Omental fat pad (tissue), 4 donors: Measurements from ENCODE around the gene SORCS2. TPM values are rescaled to one million over a fixed set of nuclear protein-coding genes. Genes with fewer than 3 reads are reported as not detected.

Source experiments
- ATAC-seq: fragments of 150-250 bp; one replicate; pipeline ENCODE4 v1.9.1; 2016; ENCODE audit warnings: mild to moderate bottlenecking, moderate library complexity; ENCODE audit not compliant: low FRiP score
- DNase-seq: peaks from one replicate; pipeline ENCODE4 v3.0.0-alpha.2; 2019; ENCODE audit warnings: low spot score
- total RNA-seq, 4 donors: library from RNA; depleted of rRNA; stranded (reverse); fragments of >200 nt; gene quantifications; one replicate each; pipeline ENCODE4 v1.1.0, GENCODE V29; 2016
- TF ChIP-seq, protein P1 (sequence below), 3 donors: fragments of 450-650 bp; IDR thresholded peaks; one replicate each; pipeline ENCODE4 v1.5.1; 2016 to 2017; ENCODE audit warnings: antibody characterized with exemption in 3 of 3, mild to moderate bottlenecking in 3 of 3, moderate library complexity in 2 of 3

The SORCS2 gene
- total RNA-seq, 4 donors from 2014 or later, result 0.63 to 4.6 (median 1.2) TPM

GRCh38 chr4:7676398-7676922 is 484.1 kb downstream of the SORCS2 start:
- ATAC-seq, result no peak
- DNase-seq, result no peak

DNA sequence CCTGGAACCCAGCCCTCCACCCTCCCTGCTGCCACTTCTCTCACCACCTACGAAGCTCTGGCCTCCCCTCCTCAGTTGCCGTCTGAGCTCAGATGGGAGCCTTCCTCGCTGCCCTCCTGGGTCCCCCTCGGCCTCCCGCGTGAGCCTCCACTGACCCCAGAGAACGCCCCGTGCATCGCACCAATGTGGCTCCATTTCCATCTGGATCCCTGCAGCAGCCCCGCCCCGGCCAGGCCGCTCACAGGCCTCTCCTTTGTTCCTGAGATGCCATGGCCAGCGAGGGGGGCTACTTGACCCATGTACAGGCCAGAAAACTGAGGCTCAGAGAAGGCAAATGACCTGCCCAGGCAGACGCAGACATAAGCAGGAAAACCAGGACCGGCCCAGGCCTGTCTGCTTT is 484.7 kb downstream of the SORCS2 start:
- TF ChIP-seq, protein P1, sequence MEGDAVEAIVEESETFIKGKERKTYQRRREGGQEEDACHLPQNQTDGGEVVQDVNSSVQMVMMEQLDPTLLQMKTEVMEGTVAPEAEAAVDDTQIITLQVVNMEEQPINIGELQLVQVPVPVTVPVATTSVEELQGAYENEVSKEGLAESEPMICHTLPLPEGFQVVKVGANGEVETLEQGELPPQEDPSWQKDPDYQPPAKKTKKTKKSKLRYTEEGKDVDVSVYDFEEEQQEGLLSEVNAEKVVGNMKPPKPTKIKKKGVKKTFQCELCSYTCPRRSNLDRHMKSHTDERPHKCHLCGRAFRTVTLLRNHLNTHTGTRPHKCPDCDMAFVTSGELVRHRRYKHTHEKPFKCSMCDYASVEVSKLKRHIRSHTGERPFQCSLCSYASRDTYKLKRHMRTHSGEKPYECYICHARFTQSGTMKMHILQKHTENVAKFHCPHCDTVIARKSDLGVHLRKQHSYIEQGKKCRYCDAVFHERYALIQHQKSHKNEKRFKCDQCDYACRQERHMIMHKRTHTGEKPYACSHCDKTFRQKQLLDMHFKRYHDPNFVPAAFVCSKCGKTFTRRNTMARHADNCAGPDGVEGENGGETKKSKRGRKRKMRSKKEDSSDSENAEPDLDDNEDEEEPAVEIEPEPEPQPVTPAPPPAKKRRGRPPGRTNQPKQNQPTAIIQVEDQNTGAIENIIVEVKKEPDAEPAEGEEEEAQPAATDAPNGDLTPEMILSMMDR (IDR thresholded peaks at IDR 0.05), result no peak
- DNase-seq, result no peak
- no peak for ATAC-seq

More at GRCh38 chr4:7676398-7676922, 484.1 kb downstream of the SORCS2 start:
- TF ChIP-seq, protein P1 (IDR thresholded peaks at IDR 0.05), result no peak

DNA sequence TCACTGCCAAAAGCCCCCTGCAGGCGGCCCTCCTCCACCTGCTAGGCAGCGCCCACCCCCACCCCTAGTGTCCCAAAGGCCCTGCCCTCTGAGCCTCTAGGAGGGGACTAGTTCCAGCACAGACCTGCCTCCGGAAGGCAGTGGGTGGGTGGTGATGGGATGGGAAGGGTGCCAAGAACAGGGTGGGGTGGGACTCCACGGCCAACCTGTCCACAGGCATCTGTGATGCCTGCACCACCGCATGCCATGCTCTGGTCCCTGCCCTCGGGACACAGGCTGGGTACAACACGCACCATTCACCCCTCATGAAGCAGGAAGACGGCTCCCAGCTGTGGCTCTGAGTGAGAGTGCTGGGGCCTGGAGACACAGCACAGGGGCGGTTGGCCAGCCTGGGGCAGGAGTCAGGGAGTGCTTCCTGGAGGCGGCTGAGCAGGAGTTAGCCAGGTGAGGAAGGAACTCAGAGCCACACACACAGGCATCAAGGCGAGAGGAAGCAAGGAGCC is 485.5 kb downstream of the SORCS2 start:
- no peak for DNase-seq
- TF ChIP-seq, protein P1 (IDR thresholded peaks at IDR 0.05), result no peak
- no peak for ATAC-seq

GRCh38 chr4:7678318-7678852 is 486.0 kb downstream of the SORCS2 start:
- ATAC-seq, result no peak
- DNase-seq, result no peak
- TF ChIP-seq, protein P1 (IDR thresholded peaks at IDR 0.05), result no peak

DNA sequence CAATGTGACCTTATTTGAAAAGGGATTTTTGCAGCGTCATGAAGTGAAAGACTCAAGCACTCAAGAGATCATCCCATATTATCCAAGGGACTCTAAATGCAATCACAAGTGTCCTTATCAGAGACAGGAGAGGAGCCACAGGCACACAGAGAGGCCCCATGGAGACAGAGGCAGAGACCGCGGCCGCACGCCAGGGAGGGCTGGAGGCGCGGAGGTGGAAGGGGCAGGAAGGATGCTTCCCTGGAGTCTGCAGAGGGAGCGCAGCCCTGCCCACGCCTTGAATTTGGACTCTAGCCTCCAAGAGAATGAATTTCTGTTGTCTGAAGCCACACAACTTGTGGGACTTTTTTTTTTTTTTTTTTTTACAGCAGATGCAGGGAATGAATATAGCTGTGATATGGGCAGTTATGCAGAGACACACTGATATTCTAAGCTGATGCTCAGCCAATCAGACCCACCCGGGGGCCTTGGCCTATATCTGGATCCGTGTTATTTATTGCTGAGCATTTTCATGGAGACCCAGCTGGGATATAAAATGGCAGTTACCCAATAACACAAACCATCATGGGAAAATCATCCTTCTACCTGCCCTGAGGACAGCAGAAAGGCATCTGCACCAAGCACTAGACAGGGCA is 487.2 kb downstream of the SORCS2 start:
- ATAC-seq (no peak), DNase-seq (no peak)
- TF ChIP-seq, protein P1 (IDR thresholded peaks at IDR 0.05), result no peak

DNA sequence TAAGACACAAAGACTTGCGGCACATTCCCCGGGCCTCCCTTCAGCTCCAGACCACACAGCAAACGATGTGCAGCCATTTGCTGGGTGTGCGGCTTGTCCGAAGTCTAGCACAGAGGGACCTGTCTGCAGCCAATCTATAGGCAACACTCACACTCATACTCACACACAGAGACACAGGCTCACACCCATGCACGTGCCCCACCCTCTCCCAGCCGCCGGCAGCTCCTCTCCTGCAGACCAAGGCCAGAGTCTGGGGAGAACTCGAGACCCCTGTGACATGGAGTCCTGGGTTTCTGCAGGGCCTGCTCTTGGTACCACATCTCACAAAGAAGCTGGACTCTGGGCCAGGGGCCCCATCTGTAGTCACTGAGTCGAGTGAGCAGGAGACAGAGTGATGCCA is 487.8 kb downstream of the SORCS2 start:
- no peak for ATAC-seq
- DNase-seq, result no peak
- TF ChIP-seq, protein P1 (IDR thresholded peaks at IDR 0.05), result no peak

- ATAC-seq (no peak), DNase-seq (no peak)
- TF ChIP-seq, protein P1 (IDR thresholded peaks at IDR 0.05), result no peak
Measured at GRCh38 chr4:7680731-7681130, 488.4 kb downstream of the SORCS2 start.
